H1 (cell line): ENCODE measurements around the gene PASK. TPM values are rescaled to one million over a fixed set of nuclear protein-coding genes. Genes with fewer than 3 reads are reported as not detected.

Source experiments
- HDAC2 ChIP-seq, 2 experiments: fragments of 300-600 bp in 1 of 2; sonication (generic) in 1 of 2; IDR thresholded peaks; 2 replicates each; pipeline ENCODE4 v1.6.1; 2011 to 2012; ENCODE audit warnings: low read depth in 2 of 2, low read length in 2 of 2, mild to moderate bottlenecking in 2 of 2, moderate library complexity in 2 of 2, borderline replicate concordance in 1 of 2, inconsistent platforms in 1 of 2
- POLR2AphosphoS5 ChIP-seq: IDR thresholded peaks from 2 replicates; pipeline ENCODE4 v1.6.1; 2011; ENCODE audit warnings: low read depth, low read length
- RXRA ChIP-seq: IDR thresholded peaks from 2 replicates; pipeline ENCODE4 v1.6.1; 2011; ENCODE audit warnings: low read depth, mild to moderate bottlenecking, low read length, moderate library complexity; ENCODE audit not compliant: insufficient read depth
- TAF7 ChIP-seq: optimal IDR thresholded peaks from 2 replicates; pipeline ENCODE3; 2011; ENCODE audit warnings: low read depth, mild to moderate bottlenecking, inconsistent platforms, low read length, moderate library complexity, borderline replicate concordance
- TBP ChIP-seq: IDR thresholded peaks from 2 replicates; pipeline ENCODE4 v1.6.1; 2011; ENCODE audit warnings: low read depth, low read length, improper control_type of control experiment
- polyA plus RNA-seq, 7 experiments: library from polyadenylated mRNA; depleted of rRNA in 3 of 7; stranded (reverse) in 5 of 7; unstranded in 2 of 7; fragments of >200 nt in 5 of 7; fragments of 200-250 nt in 2 of 7; gene quantifications; 1 replicate in 5 of 7; 2 replicates in 1 of 7; 4 replicates in 1 of 7; pipeline versions ENCODE4 v1.2.1 to v1.2.3, GENCODE V29; 2011 to 2013; ENCODE audit warnings: missing spikeins in 2 of 7, mixed read lengths in 2 of 7
- total RNA-seq: library from RNA; stranded (reverse); fragmentation: NEBNext Ultra II Directional; extraction: Animal tissue kit (Norgen Biotek cat#: 25700); gene quantifications from 2 replicates; pipeline ENCODE4 v1.2.1, GENCODE V29; 2021
- TF ChIP-seq, protein P1 (sequence below): fragments of 300-600 bp; sonication (generic); IDR thresholded peaks from 2 replicates; pipeline ENCODE4 v1.7.1; 2012; ENCODE audit warnings: low read length, moderate library complexity, mild to moderate bottlenecking, inconsistent platforms; ENCODE audit not compliant: insufficient replicate concordance
- TF ChIP-seq, protein P2 (sequence below), 3 experiments: IDR thresholded peaks; 1 replicate in 2 of 3; 2 replicates in 1 of 3; pipeline versions ENCODE4 v1.5.1 to v1.6.1; 2011; ENCODE audit warnings: low read length in 3 of 3, mild to moderate bottlenecking in 3 of 3, inconsistent platforms in 2 of 3, low read depth in 1 of 3, moderate library complexity in 1 of 3; ENCODE audit not compliant: insufficient read depth in 1 of 3; ENCODE audit errors: control extremely low read depth in 1 of 3

The PASK gene
- total and polyA plus RNA-seq, 2 of the 8 experiments (the other 6 are each of a cell fraction or from before 2014, with no cell fraction given): 20.5 to 66.1 TPM

DNA sequence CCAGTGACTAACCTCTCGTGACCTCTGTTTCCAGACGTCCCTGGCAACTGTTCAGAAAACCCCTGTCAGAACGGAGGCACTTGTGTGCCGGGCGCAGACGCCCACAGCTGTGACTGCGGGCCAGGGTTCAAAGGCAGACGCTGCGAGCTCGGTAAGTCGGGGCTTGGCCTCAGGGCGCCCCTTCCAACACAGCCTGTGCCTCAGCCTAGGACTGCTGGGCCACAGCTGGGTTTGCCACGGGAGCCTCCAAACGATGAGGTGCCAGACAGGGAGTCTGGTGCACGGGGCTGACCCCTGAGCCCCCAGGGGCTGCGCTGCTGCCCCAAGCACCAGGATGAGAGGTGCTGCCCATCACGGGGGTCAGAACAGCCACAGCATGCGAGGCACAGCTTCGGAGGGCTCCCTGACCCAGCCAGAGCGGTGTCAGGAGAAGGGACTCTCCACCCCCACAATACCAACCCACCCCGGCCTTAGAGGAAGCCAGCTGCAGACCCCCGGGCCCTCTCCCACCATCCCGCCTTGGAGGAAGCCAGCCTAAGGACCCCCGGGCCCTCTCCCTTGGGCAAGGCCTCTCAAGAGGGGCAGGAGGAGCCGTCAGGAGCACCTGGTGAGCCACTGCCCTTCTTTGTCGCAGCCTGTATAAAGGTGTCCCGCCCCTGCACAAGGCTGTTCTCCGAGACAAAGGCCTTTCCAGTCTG, 67.5 kb downstream of the PASK start (continued):
- TF ChIP-seq, protein P1, sequence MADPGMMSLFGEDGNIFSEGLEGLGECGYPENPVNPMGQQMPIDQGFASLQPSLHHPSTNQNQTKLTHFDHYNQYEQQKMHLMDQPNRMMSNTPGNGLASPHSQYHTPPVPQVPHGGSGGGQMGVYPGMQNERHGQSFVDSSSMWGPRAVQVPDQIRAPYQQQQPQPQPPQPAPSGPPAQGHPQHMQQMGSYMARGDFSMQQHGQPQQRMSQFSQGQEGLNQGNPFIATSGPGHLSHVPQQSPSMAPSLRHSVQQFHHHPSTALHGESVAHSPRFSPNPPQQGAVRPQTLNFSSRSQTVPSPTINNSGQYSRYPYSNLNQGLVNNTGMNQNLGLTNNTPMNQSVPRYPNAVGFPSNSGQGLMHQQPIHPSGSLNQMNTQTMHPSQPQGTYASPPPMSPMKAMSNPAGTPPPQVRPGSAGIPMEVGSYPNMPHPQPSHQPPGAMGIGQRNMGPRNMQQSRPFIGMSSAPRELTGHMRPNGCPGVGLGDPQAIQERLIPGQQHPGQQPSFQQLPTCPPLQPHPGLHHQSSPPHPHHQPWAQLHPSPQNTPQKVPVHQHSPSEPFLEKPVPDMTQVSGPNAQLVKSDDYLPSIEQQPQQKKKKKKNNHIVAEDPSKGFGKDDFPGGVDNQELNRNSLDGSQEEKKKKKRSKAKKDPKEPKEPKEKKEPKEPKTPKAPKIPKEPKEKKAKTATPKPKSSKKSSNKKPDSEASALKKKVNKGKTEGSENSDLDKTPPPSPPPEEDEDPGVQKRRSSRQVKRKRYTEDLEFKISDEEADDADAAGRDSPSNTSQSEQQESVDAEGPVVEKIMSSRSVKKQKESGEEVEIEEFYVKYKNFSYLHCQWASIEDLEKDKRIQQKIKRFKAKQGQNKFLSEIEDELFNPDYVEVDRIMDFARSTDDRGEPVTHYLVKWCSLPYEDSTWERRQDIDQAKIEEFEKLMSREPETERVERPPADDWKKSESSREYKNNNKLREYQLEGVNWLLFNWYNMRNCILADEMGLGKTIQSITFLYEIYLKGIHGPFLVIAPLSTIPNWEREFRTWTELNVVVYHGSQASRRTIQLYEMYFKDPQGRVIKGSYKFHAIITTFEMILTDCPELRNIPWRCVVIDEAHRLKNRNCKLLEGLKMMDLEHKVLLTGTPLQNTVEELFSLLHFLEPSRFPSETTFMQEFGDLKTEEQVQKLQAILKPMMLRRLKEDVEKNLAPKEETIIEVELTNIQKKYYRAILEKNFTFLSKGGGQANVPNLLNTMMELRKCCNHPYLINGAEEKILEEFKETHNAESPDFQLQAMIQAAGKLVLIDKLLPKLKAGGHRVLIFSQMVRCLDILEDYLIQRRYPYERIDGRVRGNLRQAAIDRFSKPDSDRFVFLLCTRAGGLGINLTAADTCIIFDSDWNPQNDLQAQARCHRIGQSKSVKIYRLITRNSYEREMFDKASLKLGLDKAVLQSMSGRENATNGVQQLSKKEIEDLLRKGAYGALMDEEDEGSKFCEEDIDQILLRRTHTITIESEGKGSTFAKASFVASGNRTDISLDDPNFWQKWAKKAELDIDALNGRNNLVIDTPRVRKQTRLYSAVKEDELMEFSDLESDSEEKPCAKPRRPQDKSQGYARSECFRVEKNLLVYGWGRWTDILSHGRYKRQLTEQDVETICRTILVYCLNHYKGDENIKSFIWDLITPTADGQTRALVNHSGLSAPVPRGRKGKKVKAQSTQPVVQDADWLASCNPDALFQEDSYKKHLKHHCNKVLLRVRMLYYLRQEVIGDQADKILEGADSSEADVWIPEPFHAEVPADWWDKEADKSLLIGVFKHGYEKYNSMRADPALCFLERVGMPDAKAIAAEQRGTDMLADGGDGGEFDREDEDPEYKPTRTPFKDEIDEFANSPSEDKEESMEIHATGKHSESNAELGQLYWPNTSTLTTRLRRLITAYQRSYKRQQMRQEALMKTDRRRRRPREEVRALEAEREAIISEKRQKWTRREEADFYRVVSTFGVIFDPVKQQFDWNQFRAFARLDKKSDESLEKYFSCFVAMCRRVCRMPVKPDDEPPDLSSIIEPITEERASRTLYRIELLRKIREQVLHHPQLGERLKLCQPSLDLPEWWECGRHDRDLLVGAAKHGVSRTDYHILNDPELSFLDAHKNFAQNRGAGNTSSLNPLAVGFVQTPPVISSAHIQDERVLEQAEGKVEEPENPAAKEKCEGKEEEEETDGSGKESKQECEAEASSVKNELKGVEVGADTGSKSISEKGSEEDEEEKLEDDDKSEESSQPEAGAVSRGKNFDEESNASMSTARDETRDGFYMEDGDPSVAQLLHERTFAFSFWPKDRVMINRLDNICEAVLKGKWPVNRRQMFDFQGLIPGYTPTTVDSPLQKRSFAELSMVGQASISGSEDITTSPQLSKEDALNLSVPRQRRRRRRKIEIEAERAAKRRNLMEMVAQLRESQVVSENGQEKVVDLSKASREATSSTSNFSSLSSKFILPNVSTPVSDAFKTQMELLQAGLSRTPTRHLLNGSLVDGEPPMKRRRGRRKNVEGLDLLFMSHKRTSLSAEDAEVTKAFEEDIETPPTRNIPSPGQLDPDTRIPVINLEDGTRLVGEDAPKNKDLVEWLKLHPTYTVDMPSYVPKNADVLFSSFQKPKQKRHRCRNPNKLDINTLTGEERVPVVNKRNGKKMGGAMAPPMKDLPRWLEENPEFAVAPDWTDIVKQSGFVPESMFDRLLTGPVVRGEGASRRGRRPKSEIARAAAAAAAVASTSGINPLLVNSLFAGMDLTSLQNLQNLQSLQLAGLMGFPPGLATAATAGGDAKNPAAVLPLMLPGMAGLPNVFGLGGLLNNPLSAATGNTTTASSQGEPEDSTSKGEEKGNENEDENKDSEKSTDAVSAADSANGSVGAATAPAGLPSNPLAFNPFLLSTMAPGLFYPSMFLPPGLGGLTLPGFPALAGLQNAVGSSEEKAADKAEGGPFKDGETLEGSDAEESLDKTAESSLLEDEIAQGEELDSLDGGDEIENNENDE: no peak
- TF ChIP-seq TBP (no peak), TAF7 (no peak), HDAC2 (IDR thresholded peaks at IDR 0.05; ENCODE audit: borderline replicate concordance in 1 of 2, low read depth in 2 of 2, low read length in 2 of 2) (no peak), RXRA (no peak), POLR2AphosphoS5 (no peak)
- TF ChIP-seq, protein P2, sequence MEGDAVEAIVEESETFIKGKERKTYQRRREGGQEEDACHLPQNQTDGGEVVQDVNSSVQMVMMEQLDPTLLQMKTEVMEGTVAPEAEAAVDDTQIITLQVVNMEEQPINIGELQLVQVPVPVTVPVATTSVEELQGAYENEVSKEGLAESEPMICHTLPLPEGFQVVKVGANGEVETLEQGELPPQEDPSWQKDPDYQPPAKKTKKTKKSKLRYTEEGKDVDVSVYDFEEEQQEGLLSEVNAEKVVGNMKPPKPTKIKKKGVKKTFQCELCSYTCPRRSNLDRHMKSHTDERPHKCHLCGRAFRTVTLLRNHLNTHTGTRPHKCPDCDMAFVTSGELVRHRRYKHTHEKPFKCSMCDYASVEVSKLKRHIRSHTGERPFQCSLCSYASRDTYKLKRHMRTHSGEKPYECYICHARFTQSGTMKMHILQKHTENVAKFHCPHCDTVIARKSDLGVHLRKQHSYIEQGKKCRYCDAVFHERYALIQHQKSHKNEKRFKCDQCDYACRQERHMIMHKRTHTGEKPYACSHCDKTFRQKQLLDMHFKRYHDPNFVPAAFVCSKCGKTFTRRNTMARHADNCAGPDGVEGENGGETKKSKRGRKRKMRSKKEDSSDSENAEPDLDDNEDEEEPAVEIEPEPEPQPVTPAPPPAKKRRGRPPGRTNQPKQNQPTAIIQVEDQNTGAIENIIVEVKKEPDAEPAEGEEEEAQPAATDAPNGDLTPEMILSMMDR (IDR thresholded peaks at IDR 0.05; ENCODE audit: control extremely low read depth in 1 of 3, insufficient read depth in 1 of 3, low read depth in 1 of 3, low read length in 3 of 3): no peak
